Activated naive CD4-positive, alpha-beta T cell treated with anti-CD3 and anti-CD28 coated beads, Interleukin-2, amount 50 U/mL, for 16 hours (primary cell): ENCODE measurements around the gene FLNA.
A peak's percentile ranks its signal among the peaks of the same experiment; 100 is the strongest.
"Not testable (repeated sequence)": the region's sequence is repeated elsewhere in the genome, so short reads cannot be mapped to it uniquely, and the experiment has no call there.

Source experiments
- DNase-seq: peaks from one replicate; pipeline ENCODE4 v3.0.0-alpha.2; 2020

FLNA gene

DNA sequence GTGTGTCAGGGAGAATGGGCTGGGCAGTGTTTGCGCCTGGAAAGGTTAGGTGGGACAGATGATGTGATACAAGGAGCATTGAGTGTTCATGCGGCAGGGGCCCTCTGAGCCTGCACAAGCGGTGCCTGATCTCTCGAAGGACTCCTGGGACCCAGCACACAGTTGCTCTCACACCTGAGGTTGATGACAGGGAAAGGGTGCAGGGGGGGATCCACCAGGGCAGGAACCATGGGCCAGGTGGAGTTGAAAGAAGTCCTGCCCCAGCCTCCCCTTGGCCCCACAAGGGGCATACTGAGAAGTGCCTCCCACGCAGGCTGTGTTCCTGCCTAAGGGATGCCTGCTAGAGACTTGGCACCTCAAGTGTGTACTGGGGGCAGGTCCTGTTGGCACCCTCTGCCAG lies 45.8 kb downstream of the FLNA start:
- no peak for DNase-seq

DNA sequence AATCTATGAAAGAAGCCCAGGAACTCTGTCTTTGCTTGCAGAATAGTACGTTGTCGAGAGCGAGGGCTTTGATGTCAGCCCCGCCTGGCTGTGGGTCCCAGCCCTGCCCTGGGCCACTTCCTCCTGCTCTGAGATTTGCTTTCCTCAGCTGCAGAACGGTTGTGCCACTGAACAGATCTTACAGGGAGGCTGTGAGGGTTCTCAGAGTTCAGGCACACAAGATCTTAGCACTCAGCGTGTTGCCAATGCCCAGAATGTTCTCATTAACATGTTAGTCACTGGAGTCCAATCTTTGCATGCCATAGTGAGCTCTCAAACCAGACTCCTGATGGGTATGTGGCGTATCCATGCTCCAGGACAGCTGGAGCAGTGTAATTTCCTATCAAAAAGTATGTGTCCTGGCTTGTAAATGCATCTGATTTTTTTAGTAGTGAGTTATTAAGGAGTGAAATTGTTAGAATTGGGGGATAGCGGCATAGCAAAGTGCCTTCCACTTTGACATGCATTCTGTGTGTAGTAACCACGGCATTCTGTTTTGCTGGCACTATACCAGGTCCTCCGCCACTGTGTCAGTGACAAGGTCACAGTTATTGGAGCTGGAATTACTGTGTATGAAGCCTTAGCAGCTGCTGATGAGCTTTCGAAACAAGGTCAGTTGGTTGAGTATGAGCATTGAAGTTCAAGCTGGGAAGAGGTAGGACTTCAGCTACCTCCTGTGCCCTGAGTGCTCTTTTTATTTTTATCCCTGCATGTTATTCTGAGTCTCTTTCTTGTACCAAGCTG lies 47.2 kb downstream of the FLNA start:
- DNase-seq = no peak

GRCh38 chrX:154325541-154325940 lies 48.9 kb downstream of the FLNA start:
- DNase-seq = no peak

DNA sequence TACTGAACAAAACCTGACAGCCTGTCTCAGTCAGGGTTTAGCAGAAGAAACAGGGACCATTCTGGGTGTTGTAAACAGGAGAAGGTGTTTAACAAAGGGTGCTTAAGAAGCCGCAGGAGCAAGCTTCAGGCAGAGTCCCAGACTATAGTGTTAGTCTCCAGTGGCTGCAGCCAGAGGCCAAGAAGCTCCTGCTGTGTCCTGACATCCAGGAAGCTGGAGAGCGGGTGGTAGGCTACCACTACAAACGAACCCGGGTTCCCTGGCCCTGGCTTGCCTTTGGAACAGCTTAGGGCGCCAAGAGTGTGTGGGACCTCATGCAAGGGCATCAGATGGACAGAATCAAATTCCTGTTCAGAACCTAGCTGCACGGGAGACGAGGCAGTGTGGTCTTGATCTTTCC lies 50.9 kb downstream of the FLNA start:
- no peak for DNase-seq

- no peak for DNase-seq
Measured at GRCh38 chrX:154322890-154323289, 51.5 kb downstream of the FLNA start.

- peak; percentile 14 for DNase-seq
Measured at GRCh38 chrX:154321594-154321993, 52.8 kb downstream of the FLNA start.

GRCh38 chrX:154321152-154321551 lies 53.3 kb downstream of the FLNA start:
- DNase-seq = no peak

GRCh38 chrX:154320406-154320805 lies 54.0 kb downstream of the FLNA start:
- no peak for DNase-seq

DNA sequence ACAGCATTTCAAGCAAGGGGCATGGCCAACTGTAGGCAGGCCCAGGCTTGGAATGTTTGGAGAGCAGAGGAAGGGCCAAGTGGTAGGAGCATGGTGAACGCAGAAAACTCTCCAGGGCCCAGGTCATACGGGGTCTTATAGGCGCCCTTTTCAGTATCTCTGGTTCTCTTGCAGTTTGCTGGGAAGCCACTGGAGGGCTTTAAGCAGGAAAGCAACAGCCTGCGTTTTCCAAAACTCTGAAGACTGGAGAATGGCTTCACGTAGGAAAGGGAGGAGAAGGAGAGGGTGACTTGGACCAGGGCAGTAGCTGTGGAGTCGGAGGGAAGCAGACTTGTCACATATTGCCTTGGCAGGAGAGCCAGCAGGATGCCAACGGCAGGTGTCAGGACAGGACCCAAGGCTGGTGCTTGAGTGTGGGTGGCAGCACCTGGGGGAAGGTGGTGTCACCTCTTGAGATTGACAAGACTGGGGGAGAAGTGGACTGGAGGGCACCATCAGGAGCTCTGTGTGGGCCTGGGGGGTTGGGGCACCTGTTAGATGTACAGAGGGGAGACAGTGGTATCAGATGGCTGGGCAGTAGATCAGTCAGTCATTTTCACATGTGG lies 56.9 kb downstream of the FLNA start:
- DNase-seq = no peak

DNA sequence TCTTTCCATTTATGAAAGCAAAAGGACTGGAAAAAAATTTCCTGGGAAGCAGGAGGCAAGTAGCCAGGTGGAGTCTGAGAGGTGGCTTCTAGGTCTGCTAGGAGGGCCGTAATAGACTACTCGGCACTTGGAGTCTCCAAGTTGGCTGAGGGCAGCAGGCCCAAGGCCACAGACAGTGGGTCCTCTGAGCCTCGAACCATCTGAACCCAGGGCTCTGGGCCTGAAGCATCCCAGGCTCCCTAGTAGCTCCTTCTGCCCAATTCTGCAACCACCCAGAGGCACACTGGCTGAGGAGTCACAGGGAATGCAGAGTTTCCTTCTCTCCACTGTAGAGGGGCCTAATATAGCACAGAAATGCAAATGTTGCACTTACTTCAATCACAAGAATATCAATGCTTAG lies 59.0 kb downstream of the FLNA start:
- DNase-seq = no peak

GRCh38 chrX:154313147-154313546 lies 61.3 kb downstream of the FLNA start:
- DNase-seq = no peak

- DNase-seq = no peak
Measured at GRCh38 chrX:154312116-154312515, 62.3 kb downstream of the FLNA start.

- no peak for DNase-seq
Measured at GRCh38 chrX:154310616-154311536, 63.6 kb downstream of the FLNA start.

GRCh38 chrX:154309041-154309775 lies 65.2 kb downstream of the FLNA start:
- no peak for DNase-seq

GRCh38 chrX:154308108-154308946 lies 66.1 kb downstream of the FLNA start:
- DNase-seq = peak; percentile 80

GRCh38 chrX:154307202-154307601 lies 67.2 kb downstream of the FLNA start:
- DNase-seq = no peak

DNA sequence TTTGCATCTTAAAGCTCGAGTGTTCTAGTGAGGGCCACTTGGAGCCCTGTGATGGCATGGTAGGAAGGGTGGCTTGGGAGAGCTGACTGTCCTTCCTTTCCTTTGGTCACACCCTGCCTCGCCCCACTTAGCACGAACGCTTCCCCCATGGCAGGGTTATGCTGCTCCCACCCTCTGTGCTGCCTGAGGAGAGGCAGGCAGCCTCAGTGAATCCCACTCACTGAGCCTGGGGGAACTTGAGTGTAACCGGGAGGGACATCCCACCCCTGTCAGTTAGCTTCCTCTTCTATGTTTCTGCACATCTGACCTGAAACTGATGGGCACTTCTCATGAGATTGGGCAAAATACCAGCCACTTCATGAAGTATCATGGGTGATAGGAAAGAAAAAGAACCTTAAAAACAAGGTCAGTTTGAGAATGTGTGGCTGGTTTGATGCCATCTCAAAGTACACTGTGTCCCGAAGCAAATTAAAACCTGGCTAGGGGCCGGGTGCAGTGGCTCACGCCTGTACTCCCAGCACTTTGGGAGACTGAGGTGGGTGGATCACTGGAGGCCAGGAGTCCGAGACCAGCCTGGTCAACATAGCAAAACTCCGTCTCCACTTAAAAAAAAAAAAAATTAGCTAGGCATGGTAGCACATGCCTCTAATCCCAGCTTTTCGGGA lies 68.8 kb downstream of the FLNA start:
- DNase-seq = no peak

DNA sequence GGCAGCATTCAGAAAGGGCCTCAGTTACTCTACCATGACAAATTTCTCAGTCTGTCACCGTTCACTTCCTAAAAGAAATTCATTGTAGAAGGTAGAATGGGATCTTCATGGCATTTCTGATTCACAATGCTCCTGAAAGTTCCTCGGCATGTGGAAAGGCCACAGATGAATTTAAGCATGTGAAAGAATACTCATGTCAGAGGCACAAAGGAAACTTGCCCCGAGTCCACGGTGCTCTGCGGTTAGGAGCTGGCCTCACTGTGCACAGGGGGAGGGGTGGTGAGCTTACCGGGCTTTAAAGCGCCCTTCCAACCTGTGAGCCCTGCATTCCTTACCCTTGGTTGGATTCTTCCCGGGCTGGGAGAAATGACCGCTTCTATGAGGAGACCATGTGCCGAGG lies 69.6 kb downstream of the FLNA start:
- DNase-seq = no peak

GRCh38 chrX:154303476-154303875 lies 71.0 kb downstream of the FLNA start:
- DNase-seq = no peak

DNA sequence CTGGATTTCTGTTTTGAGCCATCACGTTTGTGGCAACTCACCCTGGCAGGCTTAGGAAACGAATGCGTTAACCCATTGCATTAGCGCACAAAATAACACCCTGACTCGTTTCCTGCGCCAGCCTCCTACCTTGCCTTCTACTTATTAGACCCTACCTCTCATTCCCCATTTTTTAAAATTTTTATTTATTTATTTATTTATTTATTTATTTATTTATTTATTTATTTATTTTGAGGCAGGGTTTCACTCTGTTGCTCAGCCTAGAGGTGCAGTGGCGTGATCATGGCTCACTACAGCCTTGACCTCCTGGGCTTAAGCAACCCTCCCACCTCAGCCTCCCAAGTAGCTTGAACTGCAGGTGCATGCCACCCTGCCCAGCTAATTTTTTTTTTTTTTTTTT lies 71.4 kb downstream of the FLNA start:
- not testable (repeated sequence) for DNase-seq

- DNase-seq = no peak
Measured at GRCh38 chrX:154300816-154301215, 73.6 kb downstream of the FLNA start.
